GM12878 (cell line): ENCODE measurements around the gene CTNNA3. TPM values are rescaled to one million over a fixed set of nuclear protein-coding genes. Genes with fewer than 3 reads are reported as not detected.

Experiments
- ATAC-seq: fragments of 200-7000 bp; cut with Tn5 transposase; 3 replicates; pipeline ENCODE4 v1.9.1; 2020; ENCODE audit warnings: mild to moderate bottlenecking, moderate library complexity
- BruUV-seq: library from RNA; stranded (reverse); fragments of 400-500 nt; replicated peaks from 2 replicates; lab custom pipeline; 2021; lab: Mats Ljungman, UMichigan
- CTCF ChIA-PET: fragments of 300-600 bp; sonication (Branson Sonifier 250); formaldehyde crosslinking; extraction: SDS; loops from one replicate; lab custom pipeline; 2021; ENCODE audit warnings: inconsistent platforms; lab: Yijun Ruan, JAX
- POLR2A ChIA-PET: fragments of 350-600 bp; formaldehyde crosslinking; extraction: SDS; loops from one replicate; lab custom pipeline; 2021; ENCODE audit warnings: inconsistent platforms; lab: Charles Lee
- RAD21 ChIA-PET: fragments of 300-600 bp; sonication (Branson Sonifier 250); formaldehyde crosslinking; loops from one replicate; lab custom pipeline; 2023; ENCODE audit warnings: antibody characterized with exemption; ENCODE audit not compliant: unreplicated experiment; lab: Charles Lee
- SMC1A ChIA-PET: fragments of 300-600 bp; sonication (Branson Sonifier 250); formaldehyde crosslinking; loops from one replicate; lab custom pipeline; 2023; ENCODE audit not compliant: unreplicated experiment, uncharacterized antibody; lab: Charles Lee
- DNase-seq: peaks from one replicate; pipeline ENCODE4 v3.0.0-alpha.2; 2011; ENCODE audit warnings: low read depth, low spot score
- FAIRE-seq: peaks from 3 replicates; lab custom pipeline; 2011; peaks lifted over from hg19 to GRCh38; lab: Jason Lieb, UNC
- H2AFZ ChIP-seq: 2 replicates; pipeline ENCODE4 v1.6.0; 2011; ENCODE audit warnings: low read depth, low read length, control low read depth; ENCODE audit not compliant: control insufficient read depth
- H3K27ac ChIP-seq: 2 replicates; pipeline ENCODE4 v1.5.1; 2011; ENCODE audit warnings: control low read depth; ENCODE audit not compliant: control insufficient read depth, insufficient read depth
- H3K27me3 ChIP-seq, 2 experiments: replicated peaks in 1 of 2; 2 replicates each; pipeline versions ENCODE4 v1.6.0 to v1.6.1; 2011; ENCODE audit warnings: low read length in 1 of 2; ENCODE audit not compliant: control insufficient read depth in 2 of 2, insufficient read depth in 2 of 2
- H3K36me3 ChIP-seq, 2 experiments: 2 replicates each; pipeline ENCODE4 v1.5.1; 2011; ENCODE audit warnings: low read length in 1 of 2; ENCODE audit not compliant: control insufficient read depth in 2 of 2, insufficient read depth in 2 of 2
- H3K4me1 ChIP-seq: 2 replicates; pipeline ENCODE4 v1.6.1; 2011; ENCODE audit warnings: mild to moderate bottlenecking, low read length, moderate library complexity, mixed read lengths; ENCODE audit not compliant: control insufficient read depth, insufficient read depth
- H3K4me2 ChIP-seq: 2 replicates; pipeline ENCODE4 v1.6.0; 2011; ENCODE audit warnings: control low read depth; ENCODE audit not compliant: control insufficient read depth, insufficient read depth
- H3K4me3 ChIP-seq: fragments of 200-600 bp; sonication (generic); 2 replicates; pipeline ENCODE4 v1.5.1; 2016
- H3K79me2 ChIP-seq: 2 replicates; pipeline ENCODE4 v1.6.0; 2011; ENCODE audit warnings: low read length; ENCODE audit not compliant: control insufficient read depth, insufficient read depth
- H3K9ac ChIP-seq: 2 replicates; pipeline ENCODE4 v1.8.0; 2011; ENCODE audit warnings: low read length, control low read depth, mixed read lengths; ENCODE audit not compliant: control insufficient read depth, insufficient read depth
- H3K9me3 ChIP-seq: replicated peaks from 3 replicates; pipeline ENCODE4 v1.5.1; 2011; ENCODE audit warnings: mild to moderate bottlenecking, low read length; ENCODE audit not compliant: control insufficient read depth, insufficient read depth
- H4K20me1 ChIP-seq: 2 replicates; pipeline ENCODE4 v1.6.0; 2011; ENCODE audit not compliant: control insufficient read depth, insufficient read depth
- HDGF ChIP-seq: fragments of 450-650 bp; IDR thresholded peaks from 2 replicates; pipeline ENCODE4 v1.6.1; 2016; ENCODE audit warnings: antibody characterized with exemption
- KLF5 ChIP-seq: fragments of 450-650 bp; IDR thresholded peaks from 2 replicates; pipeline ENCODE4 v1.6.1; 2014; ENCODE audit warnings: mild to moderate bottlenecking; ENCODE audit not compliant: partially characterized antibody
- MTA2 ChIP-seq: fragments of 450-650 bp; IDR thresholded peaks from 2 replicates; pipeline ENCODE4 v1.6.1; 2016; ENCODE audit warnings: low read depth, mild to moderate bottlenecking, moderate library complexity
- MXI1 ChIP-seq: fragments of 150-350 bp; IDR thresholded peaks from 2 replicates; pipeline ENCODE4 v1.6.1; 2011; ENCODE audit warnings: low read depth, mild to moderate bottlenecking, inconsistent platforms, low read length, improper control_type of control experiment
- NBN ChIP-seq: fragments of 450-650 bp; IDR thresholded peaks from 2 replicates; pipeline ENCODE4 v1.6.1; 2016
- NR2F1 ChIP-seq: fragments of 450-650 bp; conservative IDR thresholded peaks from 2 replicates; pipeline ENCODE4 v1.6.1; 2017; ENCODE audit warnings: mild to moderate bottlenecking
- PAX8 ChIP-seq: fragments of 450-650 bp; IDR thresholded peaks from 2 replicates; pipeline ENCODE4 v1.6.1; 2017; ENCODE audit warnings: mild to moderate bottlenecking, moderate library complexity
- POLR2AphosphoS5 ChIP-seq: IDR thresholded peaks from 2 replicates; pipeline ENCODE4 v1.6.1; 2011; ENCODE audit warnings: mild to moderate bottlenecking, low read length, inconsistent platforms
- POU2F2 ChIP-seq: IDR thresholded peaks from 3 replicates; pipeline ENCODE4 v1.6.1; 2011; ENCODE audit warnings: low read depth, mild to moderate bottlenecking, low read length, borderline replicate concordance
- TAF1 ChIP-seq: IDR thresholded peaks from 2 replicates; pipeline ENCODE4 v1.6.1; 2011; ENCODE audit warnings: mild to moderate bottlenecking, low read depth, low read length, borderline replicate concordance
- TCF12 ChIP-seq: IDR thresholded peaks from 2 replicates; pipeline ENCODE4 v1.6.1; 2011; ENCODE audit warnings: low read depth, mild to moderate bottlenecking, low read length
- ZSCAN29 ChIP-seq: fragments of 450-650 bp; IDR thresholded peaks from 2 replicates; pipeline ENCODE4 v1.6.1; 2017; ENCODE audit warnings: mild to moderate bottlenecking, moderate library complexity
- WGBS: methylation state at CpG from one replicate; pipeline ENCODE4 v1.1.6; 2016; ENCODE audit warnings: low lambda C conversion rate; ENCODE audit not compliant: insufficient replicate concordance, insufficient coverage; ENCODE audit errors: missing lambda C conversion rate; 5-methylcytosine and 5-hydroxymethylcytosine counted together
- in situ Hi-C: fragments of 300-500 bp; cut with MboI; formaldehyde crosslinking; loops from 9 replicates; pipeline ENCODE4 v1.14.3; 2018; ENCODE audit warnings: mixed read lengths
- intact Hi-C: fragments of 100-400 bp; cut with micrococcal nuclease; formaldehyde crosslinking; loops from one replicate; pipeline ENCODE4 v1.14.2; 2022; ENCODE audit not compliant: unreplicated experiment
- polyA plus RNA-seq, 11 experiments: library from polyadenylated mRNA; depleted of rRNA in 4 of 11; unstranded in 6 of 11; stranded (reverse) in 5 of 11; fragments of >200 nt; fragmentation: Nextera tagmentation in 4 of 11; fragmentation: Illumina TruSeq in 1 of 11; extraction: Ambion mirVana in 4 of 11; extraction: Trizol in 1 of 11; gene quantifications; 1 replicate in 1 of 11; 2 replicates in 10 of 11; pipeline versions ENCODE4 v1.2.1 to v1.2.3, GENCODE V29; 2011 to 2016; ENCODE audit warnings: inconsistent platforms in 2 of 11, missing spikeins in 2 of 11, low read depth in 1 of 11
- total RNA-seq, 4 experiments: library from RNA; depleted of rRNA in 3 of 4; stranded (reverse); fragments of >200 nt in 3 of 4; fragmentation: Illumina TruSeq in 1 of 4; extraction: Trizol in 1 of 4; gene quantifications; 2 replicates each; pipeline versions ENCODE4 v1.2.1 to v1.2.3, GENCODE V29; 2013 to 2021
- TF ChIP-seq, protein P1 (sequence below): fragments of 450-650 bp; IDR thresholded peaks from 2 replicates; pipeline ENCODE4 v1.6.1; 2016; ENCODE audit warnings: mild to moderate bottlenecking
- TF ChIP-seq, protein P2 (sequence below): IDR thresholded peaks from 2 replicates; pipeline ENCODE4 v1.6.1; 2011; ENCODE audit warnings: borderline replicate concordance, low read depth, mild to moderate bottlenecking, moderate library complexity, mixed read lengths, low read length; ENCODE audit not compliant: insufficient read depth; ENCODE audit errors: extremely low read length

Gene CTNNA3
- total and polyA plus RNA-seq, 10 of the 15 experiments (the other 5 are each of a cell fraction or from before 2014, with no cell fraction given), result under 0.01 to 4.5 (median 0.22) TPM; not detected in 2

DNA sequence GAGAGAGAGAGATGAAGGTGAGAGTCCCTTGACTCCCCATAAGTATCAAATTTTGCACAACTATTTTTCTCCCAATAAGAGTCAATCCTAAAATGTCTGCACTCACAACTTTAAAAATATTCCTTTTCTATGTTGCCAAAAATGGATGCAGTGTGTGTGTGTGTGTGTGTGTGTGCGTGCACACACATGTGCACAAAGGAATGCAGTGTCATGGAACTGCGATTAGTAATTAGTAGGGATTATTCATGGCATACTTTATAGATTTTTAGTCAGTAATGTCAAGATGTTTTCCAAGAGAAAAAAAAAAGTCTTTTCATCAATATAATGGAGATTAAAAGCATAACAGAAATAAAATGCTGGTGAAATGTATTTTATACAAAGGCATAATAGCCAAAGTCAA is 949.3 kb downstream of the CTNNA3 start:
- Histone ChIP-seq H4K20me1 (no peaks in the 10 kb centered on the region), H2AFZ (no peak overlapping the region), H3K27me3 (no peaks in the 10 kb centered on the region), H3K4me1 (no peaks in the 10 kb centered on the region), H3K4me2 (no peak overlapping the region), H3K4me3 (no peak overlapping the region), H3K9ac (no peak overlapping the region), H3K79me2 (no peaks in the 10 kb centered on the region), H3K36me3 (no peaks in the 10 kb centered on the region), H3K27ac (no peak overlapping the region), H3K9me3 (no peaks in the 10 kb centered on the region)
- WGBS, result 13% methylated on average over 2 of the region's 2 CpGs
- DNase-seq (no peak), ATAC-seq (no peak), FAIRE-seq (no peak)
- intact Hi-C loops (no loop called here), in situ Hi-C loops (no loop called here)
- no TSS peak for BruUV-seq
- ChIA-PET POLR2A (no interaction called here), CTCF (no interaction called here), RAD21 (no interaction called here), SMC1A (interaction anchor here (0.9 to 1.2 kb wide), 3 partner anchors 11 to 84 kb away, joined by 3 read pairs; no protein-coding TSS in a partner anchor)
- no peak for TF ChIP-seq KLF5

DNA sequence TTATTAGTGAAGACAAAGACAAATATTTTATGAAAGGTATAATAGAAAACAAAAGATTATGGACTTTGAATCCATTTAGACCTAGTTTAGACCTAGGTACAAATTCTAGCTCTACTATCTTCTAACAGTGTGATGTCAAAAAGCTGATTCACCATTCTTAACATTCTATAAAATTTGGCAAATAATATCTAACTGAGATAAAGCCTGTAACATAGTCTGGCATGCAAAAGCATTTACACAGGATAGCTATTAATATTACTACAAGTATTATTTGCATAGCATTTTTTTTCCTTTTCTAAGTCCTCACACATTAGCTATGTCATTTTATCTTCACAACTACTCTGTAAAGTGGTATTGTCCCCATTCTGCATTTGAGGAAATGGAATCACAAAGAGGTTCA is 949.7 kb downstream of the CTNNA3 start:
- intact Hi-C loops, result no loop called here
- no peak for TF ChIP-seq NR2F1
- no peak for TF ChIP-seq PAX8
- no peak for TF ChIP-seq TCF12
- no peak for TF ChIP-seq HDGF
- no peak for TF ChIP-seq NBN
- TF ChIP-seq MXI1, result no peak
- no peak for TF ChIP-seq POU2F2
- TF ChIP-seq, protein P1, sequence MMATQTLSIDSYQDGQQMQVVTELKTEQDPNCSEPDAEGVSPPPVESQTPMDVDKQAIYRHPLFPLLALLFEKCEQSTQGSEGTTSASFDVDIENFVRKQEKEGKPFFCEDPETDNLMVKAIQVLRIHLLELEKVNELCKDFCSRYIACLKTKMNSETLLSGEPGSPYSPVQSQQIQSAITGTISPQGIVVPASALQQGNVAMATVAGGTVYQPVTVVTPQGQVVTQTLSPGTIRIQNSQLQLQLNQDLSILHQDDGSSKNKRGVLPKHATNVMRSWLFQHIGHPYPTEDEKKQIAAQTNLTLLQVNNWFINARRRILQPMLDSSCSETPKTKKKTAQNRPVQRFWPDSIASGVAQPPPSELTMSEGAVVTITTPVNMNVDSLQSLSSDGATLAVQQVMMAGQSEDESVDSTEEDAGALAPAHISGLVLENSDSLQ, result no peak
- no peak for TF ChIP-seq ZSCAN29
- TF ChIP-seq MTA2, result no peak
- TF ChIP-seq TAF1, result no peak
- TF ChIP-seq, protein P2, sequence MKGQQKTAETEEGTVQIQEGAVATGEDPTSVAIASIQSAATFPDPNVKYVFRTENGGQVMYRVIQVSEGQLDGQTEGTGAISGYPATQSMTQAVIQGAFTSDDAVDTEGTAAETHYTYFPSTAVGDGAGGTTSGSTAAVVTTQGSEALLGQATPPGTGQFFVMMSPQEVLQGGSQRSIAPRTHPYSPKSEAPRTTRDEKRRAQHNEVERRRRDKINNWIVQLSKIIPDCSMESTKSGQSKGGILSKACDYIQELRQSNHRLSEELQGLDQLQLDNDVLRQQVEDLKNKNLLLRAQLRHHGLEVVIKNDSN, result no peak
- TF ChIP-seq POLR2AphosphoS5, result no peak
- no peak overlapping the region for H3K4me2 ChIP-seq
- no peaks in the 10 kb centered on the region for H3K79me2 ChIP-seq
- ChIA-PET CTCF (no interaction called here), POLR2A (no interaction called here), SMC1A (interaction anchor here (1.2 kb wide), 1 partner anchor 11 kb away, joined by 3 read pairs; no protein-coding TSS in a partner anchor), RAD21 (no interaction called here)
- H3K27me3 ChIP-seq, result no peaks in the 10 kb centered on the region
- no peaks in the 10 kb centered on the region for H4K20me1 ChIP-seq
- in situ Hi-C loops, result no loop called here
- DNase-seq (no peak), FAIRE-seq (no peak), ATAC-seq (no peak)
- H3K36me3 ChIP-seq, result no peaks in the 10 kb centered on the region
- H3K27ac ChIP-seq, result no peak overlapping the region
- H2AFZ ChIP-seq, result no peak overlapping the region
- no peak overlapping the region for H3K4me3 ChIP-seq
- H3K9me3 ChIP-seq, result no peaks in the 10 kb centered on the region
- no peak overlapping the region for H3K9ac ChIP-seq
- H3K4me1 ChIP-seq, result no peaks in the 10 kb centered on the region
- no TSS peak for BruUV-seq
